ENCODE results near the gene CELF6. TPM values are rescaled to one million over a fixed set of nuclear protein-coding genes. Genes with fewer than 3 reads are reported as not detected.

Gene CELF6
- total and polyA plus RNA-seq, 2 donors (not counting 3 experiments of a cell fraction or from before 2014, with no cell fraction given), result 0.17 TPM; not detected in 1

- POLR2A ChIA-PET, result no interaction called here
- Histone ChIP-seq H3K79me2 (ENCODE audit: control insufficient read depth, insufficient read depth, low read length) (peaks cover 4% of the 10 kb centered on the region), H3K27ac (ENCODE audit: insufficient read depth, low read depth, low read length) (no peak overlapping the region), H3K4me3 (replicated peaks in 1 of 3; ENCODE audit: insufficient read depth in 1 of 3, low read depth in 1 of 3, low read length in 3 of 3) (no peak overlapping the region), H3K27me3 (ENCODE audit: control insufficient read depth in 2 of 2, insufficient read depth in 2 of 2, low read length in 2 of 2) (no peaks in the 10 kb centered on the region), H3K4me2 (ENCODE audit: insufficient read depth, low read length) (no peak overlapping the region), H4K20me1 (replicated peaks; ENCODE audit: control insufficient read depth, extremely low read depth, insufficient read depth, low read length) (no peaks in the 10 kb centered on the region), H3K9ac (replicated peaks; ENCODE audit: extremely low read depth, insufficient read depth, low read length) (no peak overlapping the region), H3K9me1 (replicated peaks; ENCODE audit: control insufficient read depth, extremely low read depth, insufficient read depth, low read length) (no peaks in the 10 kb centered on the region), H2AFZ (ENCODE audit: low read depth, low read length) (no peak overlapping the region), H3K9me3 (replicated peaks; ENCODE audit: control insufficient read depth, insufficient read depth, low read length) (no peaks in the 10 kb centered on the region), H3K4me1 (ENCODE audit: control insufficient read depth, extremely low read depth, insufficient read depth, low read length) (peaks cover 29% of the 10 kb centered on the region), H3K36me3 (ENCODE audit: control insufficient read depth in 2 of 2, extremely low read depth in 1 of 2, insufficient read depth in 2 of 2, low read length in 2 of 2) (peaks cover 0 to 2% of the 10 kb centered on the region in 2 experiments)
- dilution Hi-C loops (cut with MboI; ENCODE audit: extremely low pct_ligation_motif_present, low sequenced_read_pairs), result no loop called here
- TF ChIP-seq EZH2 (IDR thresholded peaks at IDR 0.05; ENCODE audit: borderline replicate concordance, low read depth, low read length, severe bottlenecking), result no peak
- TF ChIP-seq GATA2 (IDR thresholded peaks at IDR 0.05; ENCODE audit: insufficient read depth, insufficient read length, low read depth, low read length), result no peak
- no peak for TF ChIP-seq MAX (IDR thresholded peaks at IDR 0.05; ENCODE audit: insufficient read depth, insufficient read length)
- no peak for TF ChIP-seq CTCF (IDR thresholded peaks at IDR 0.05; ENCODE audit: extremely low read depth in 1 of 2, insufficient read depth in 1 of 2, low read depth in 1 of 2, low read length in 2 of 2)
- TF ChIP-seq JUN (IDR thresholded peaks at IDR 0.05; ENCODE audit: borderline replicate concordance, insufficient read depth, insufficient read length, low read depth), result no peak
- no peak for TF ChIP-seq POLR2A (IDR thresholded peaks at IDR 0.05; ENCODE audit: low read depth, low read length)
- TF ChIP-seq POLR2AphosphoS5 (IDR thresholded peaks at IDR 0.05; ENCODE audit: insufficient read depth, low read depth, low read length), result no peak
- TF ChIP-seq FOS (IDR thresholded peaks at IDR 0.05; ENCODE audit: borderline replicate concordance, insufficient read depth, low read length), result no peak
- TF ChIP-seq MYC (IDR thresholded peaks at IDR 0.05; ENCODE audit: low read depth, low read length), result no peak
- CTCF ChIA-PET, result no interaction called here
- no peak for DNase-seq (ENCODE audit: low read depth, low spot score)
- BruUV-seq (replicated peaks), result no TSS peak
- intact Hi-C loops (cut with micrococcal nuclease), result loop anchor here (10.0 kb wide), 1 partner anchor 940 kb away; no protein-coding TSS in a partner anchor
- no peak for FAIRE-seq
These were observed 84.7 kb downstream of the CELF6 start for GRCh38 chr15:72235298-72235697.

Other genes starting within 250 kb of the CELF6 start
- 30.3 and 30.6 TPM in 2 replicates for gene MYO9A, start 202.0 kb downstream of the CELF6 start, total RNA-seq
- gene MYO9A, start 202.0 kb downstream of the CELF6 start, polyA plus RNA-seq, result 5.7 and 6.4 TPM in 2 replicates
- 1.3 and 1.4 TPM in 2 replicates for gene SENP8, start 201.8 kb downstream of the CELF6 start, total RNA-seq
- gene SENP8, start 201.8 kb downstream of the CELF6 start, polyA plus RNA-seq, result 0.91 and 1.6 TPM in 2 replicates
- gene GRAMD2A, start 122.4 kb downstream of the CELF6 start, total RNA-seq, result 0.23 and 0.29 TPM in 2 replicates
- 0.08 and 0.22 TPM in 2 replicates for gene GRAMD2A, start 122.4 kb downstream of the CELF6 start, polyA plus RNA-seq
- 932 and 968 TPM in 2 replicates for gene PKM, start 89.0 kb downstream of the CELF6 start, total RNA-seq
- 613 and 689 TPM in 2 replicates for gene PKM, start 89.0 kb downstream of the CELF6 start, polyA plus RNA-seq
- 37.4 and 41.1 TPM in 2 replicates for gene PARP6, start 47.6 kb downstream of the CELF6 start, total RNA-seq
- 53.3 and 60.0 TPM in 2 replicates for gene PARP6, start 47.6 kb downstream of the CELF6 start, polyA plus RNA-seq
- 100 and 108 TPM in 2 replicates for gene HEXA, start 55.9 kb upstream of the CELF6 start, total RNA-seq
- gene HEXA, start 55.9 kb upstream of the CELF6 start, polyA plus RNA-seq, result 189 and 212 TPM in 2 replicates
- gene TMEM202, start 78.1 kb upstream of the CELF6 start, total RNA-seq, result not detected in 2 replicates
- not detected in 2 replicates for gene TMEM202, start 78.1 kb upstream of the CELF6 start, polyA plus RNA-seq
- 137 and 144 TPM in 2 replicates for gene ARIH1, start 154.2 kb upstream of the CELF6 start, total RNA-seq
- 22.0 and 25.1 TPM in 2 replicates for gene ARIH1, start 154.2 kb upstream of the CELF6 start, polyA plus RNA-seq